HG02970 (cell line): ENCODE data around the gene BMERB1.
"Not testable (repeated sequence)": the region's sequence is repeated elsewhere in the genome, so short reads cannot be mapped to it uniquely, and the experiment has no call there.

Experiments
- ATAC-seq: cut with Tn5 transposase; IDR thresholded peaks from one replicate; pipeline ENCODE4 v1.9.1; 2021; ENCODE audit warnings: mild to moderate bottlenecking, moderate library complexity, moderate number of reproducible peaks; ENCODE audit not compliant: unreplicated experiment, low FRiP score

BMERB1 gene

GRCh38 chr16:15519790-15520189, 85.4 kb downstream of the BMERB1 start:
- ATAC-seq = no peak

GRCh38 chr16:15521390-15521757, 87.0 kb downstream of the BMERB1 start:
- ATAC-seq = no peak

DNA sequence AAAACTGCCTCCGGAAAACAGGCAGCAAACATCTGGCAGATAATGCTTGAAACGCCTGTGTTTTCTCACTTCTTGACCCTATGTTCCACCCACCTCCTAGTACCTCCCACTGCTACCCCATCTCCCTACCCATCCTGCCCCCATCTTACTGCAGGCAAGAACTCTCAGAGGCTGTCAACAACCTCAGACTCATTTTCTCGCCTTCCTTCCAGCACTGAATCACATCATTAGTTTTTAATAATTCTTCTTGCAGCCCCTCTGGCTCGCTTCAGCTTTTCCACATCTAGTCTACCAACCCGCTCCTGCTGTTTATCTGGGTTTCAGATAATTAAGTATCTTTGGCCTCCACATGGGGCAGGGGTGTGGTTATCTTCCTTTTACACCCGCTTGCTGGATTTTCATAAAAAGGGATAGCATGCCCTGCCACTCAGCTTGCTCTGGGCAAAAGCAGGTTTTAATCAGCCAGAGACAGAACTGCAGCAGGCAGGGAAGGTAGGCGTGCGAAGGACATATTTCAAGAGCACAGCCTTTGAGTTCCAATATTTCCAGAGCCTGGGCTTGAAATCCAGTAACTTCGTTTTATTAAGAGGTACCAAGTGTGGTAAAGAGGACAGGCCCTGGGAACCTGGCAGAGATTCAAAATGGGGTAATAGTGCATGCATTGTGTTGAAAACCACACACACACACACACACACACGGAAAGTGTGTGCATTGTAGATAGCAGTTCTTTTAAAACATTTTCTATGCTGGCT, 87.5 kb downstream of the BMERB1 start:
- ATAC-seq = no peak

DNA sequence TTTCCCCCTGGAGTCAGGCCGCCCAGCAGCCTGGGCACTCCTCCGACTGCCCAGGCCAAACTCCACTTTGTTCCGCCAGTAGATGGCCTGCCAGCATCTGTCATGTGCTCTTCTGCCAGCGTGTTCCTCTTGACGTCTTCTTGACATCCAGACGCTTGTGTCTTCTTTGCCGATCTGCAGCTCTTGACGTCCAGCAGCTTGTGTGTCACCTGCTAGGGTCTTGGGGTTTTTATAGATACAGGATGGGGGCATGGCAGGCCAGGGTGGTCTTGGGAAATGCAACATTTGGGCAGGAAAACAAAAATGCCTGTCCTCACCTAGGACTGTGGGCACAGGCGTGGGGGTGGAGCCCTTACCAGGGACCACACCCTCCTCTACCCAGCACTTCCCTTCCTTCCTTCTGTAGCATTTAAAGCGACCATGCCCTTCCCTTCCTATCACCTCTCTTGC, 88.7 kb downstream of the BMERB1 start:
- no peak for ATAC-seq

DNA sequence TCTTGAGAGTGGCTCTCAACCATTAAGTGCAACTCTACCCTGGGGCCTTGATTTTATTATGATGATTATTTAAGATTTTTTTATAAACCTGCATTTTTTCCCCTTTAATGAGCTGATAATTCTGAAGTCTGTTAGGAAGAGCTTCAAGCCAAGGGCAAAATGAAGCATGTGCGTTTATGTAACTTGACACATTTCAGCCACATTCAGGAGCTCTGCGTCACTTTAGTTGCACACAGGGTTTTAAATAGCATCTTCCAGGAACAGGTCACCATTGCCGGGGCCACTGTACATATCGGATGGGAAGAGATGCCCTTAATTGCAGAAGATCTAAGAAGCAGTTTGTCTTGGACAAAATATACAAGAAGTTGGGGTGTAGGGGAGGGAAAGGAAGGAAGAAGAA, 89.6 kb downstream of the BMERB1 start:
- no peak for ATAC-seq

DNA sequence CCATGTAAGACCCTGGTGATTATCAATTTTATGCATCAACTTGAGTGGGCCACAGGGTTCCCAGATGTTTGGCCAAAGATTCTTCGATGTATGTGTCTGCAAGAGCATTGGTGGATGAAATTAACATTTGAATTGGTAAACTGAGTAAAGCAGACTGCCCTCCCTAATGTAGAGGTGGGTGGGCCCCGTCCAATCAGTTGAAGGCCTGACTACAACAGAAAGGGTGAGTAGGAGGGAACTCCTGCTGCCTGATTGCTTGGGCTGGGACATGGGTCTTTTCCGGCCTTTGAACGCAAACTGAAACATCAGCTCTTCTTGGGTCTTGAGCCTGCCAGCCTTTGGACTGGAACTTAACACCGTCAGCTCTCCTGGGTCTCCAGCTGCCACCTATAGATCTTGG, 90.6 kb downstream of the BMERB1 start:
- ATAC-seq = no peak

GRCh38 chr16:15526097-15526496, 91.7 kb downstream of the BMERB1 start:
- ATAC-seq = no peak

GRCh38 chr16:15526731-15527130, 92.3 kb downstream of the BMERB1 start:
- ATAC-seq = no peak

- ATAC-seq = no peak
These were observed 95.3 kb downstream of the BMERB1 start for GRCh38 chr16:15529673-15530072.

DNA sequence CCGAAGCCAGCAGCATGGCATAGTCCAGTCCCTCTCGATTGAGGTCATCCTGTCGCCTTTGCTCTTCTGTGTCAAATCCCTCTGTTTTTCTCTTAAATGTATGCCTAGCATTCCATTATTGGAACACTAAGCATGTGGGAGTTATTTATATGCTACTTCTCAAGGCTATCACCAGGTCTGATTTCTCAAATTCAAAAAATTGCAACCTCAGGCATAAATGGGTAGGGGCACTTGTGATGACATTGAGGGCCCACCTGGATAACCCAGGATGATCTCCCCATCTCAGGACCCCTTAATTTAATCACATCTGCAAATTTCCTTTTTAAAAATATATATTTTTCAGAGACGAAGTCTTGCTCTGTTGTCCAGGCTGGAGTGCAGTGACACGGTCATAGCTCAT, 95.7 kb downstream of the BMERB1 start:
- ATAC-seq = no peak

- no peak for ATAC-seq
These were observed 98.4 kb downstream of the BMERB1 start for GRCh38 chr16:15532825-15533224.

DNA sequence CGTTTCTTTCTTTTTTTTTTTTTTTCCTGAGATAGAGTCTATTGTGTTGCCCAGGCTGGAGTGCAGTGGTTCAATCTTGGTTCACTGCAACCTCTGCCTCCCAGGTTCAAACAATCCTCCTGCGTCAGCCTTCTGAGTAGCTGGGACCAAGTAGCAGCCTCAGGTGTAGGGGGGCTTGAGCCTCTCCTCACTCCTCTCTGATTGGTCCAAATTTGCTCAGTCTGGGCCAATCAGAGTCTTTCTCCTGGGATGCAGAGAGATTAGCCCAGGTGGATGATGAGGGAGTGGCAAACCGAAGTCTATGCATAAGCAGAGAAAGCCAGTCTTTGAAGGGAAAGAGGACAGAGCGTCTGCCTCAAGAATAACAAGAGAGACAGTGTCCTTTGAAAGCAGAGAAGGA, 99.0 kb downstream of the BMERB1 start:
- ATAC-seq = no peak

DNA sequence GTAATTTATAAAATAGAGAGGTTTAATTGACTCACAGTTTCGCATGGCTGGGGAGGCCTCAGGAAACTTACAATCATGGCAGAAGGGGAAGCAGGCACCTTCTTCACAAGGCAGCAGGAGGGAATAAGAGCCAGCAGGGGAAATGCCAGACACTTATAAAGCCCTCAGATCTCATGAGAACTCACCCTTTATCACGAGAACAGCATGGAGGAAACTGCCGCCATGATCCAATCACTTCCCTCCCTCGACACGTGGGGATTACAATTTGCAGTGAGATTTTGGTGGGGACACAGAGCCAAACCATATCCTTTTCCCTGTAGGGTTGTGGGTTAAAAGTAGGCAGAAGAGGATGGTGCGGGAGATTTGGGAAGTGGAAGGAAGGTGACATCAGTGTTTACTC, 101.4 kb downstream of the BMERB1 start:
- no peak for ATAC-seq

GRCh38 chr16:15536843-15537242, 102.5 kb downstream of the BMERB1 start:
- no peak for ATAC-seq

DNA sequence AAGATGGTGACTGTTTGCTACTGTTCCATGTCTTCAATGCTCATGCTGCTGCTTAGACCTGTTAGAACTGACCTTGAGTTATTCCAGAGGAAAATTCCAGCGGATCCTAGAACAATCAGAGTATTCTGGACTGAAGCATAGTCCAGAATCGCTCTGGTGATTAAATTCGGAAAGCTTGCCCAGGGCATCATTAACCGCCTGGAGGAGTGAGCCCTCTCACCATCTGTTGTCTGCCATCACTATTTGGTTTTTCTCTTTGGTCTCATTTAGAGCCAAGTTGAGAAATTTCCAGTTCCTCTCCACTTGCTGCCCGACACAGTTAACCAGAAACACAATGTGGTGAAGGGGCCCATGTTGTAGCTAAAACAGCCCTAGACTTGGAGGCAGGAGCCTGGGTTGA, 104.1 kb downstream of the BMERB1 start:
- ATAC-seq = no peak

DNA sequence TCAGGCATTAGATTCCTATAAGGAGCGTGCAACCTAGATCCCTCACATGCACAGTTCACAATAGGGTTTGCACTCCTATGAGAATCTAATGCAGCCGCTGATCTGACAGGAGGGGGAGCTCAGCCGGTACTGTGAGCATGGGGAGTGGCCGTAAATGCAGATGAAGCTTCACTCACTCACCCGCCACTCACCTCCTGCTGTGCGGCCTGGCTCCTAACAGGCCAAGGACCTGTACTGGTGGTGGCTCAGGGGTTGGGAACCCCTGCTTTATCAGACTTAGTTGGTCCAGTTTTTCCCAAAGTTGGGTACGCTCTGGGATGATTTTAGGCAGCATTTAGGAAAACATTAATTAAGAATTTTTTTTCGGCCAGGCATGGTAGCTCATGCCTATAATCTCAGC, 104.8 kb downstream of the BMERB1 start:
- no peak for ATAC-seq

- ATAC-seq = no peak
These were observed 107.9 kb downstream of the BMERB1 start for GRCh38 chr16:15542261-15542660.

DNA sequence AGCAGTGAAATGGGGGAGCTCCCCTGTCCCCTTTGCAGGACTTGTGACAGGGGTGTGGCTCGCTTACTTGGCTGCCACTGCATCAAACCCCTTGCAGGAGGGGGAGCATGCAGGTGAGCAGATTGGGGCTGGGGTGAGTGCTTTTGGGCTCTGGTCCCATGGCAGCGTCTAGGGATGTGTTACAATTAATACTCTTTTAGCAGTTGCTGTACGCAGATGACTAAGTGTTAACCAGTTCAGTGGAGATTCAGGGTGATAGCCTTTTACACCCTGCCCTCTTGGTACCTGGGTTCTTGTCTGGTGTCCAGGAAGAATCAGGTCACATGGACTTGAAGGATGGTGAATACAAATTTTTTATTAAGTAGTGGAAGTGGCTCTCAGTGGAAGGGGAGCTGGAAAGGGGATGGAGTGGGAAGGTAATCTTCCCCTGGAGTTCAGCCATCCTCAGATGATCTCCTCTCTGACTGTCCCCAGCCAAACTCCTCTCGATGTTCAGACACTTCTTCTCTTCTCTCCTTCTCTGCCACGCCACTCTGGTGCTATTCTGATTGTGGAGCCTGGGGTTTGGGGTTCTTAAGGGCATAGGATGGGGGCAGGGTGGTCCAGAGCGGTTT, 108.5 kb downstream of the BMERB1 start:
- no peak for ATAC-seq

GRCh38 chr16:15544405-15544804, 110.0 kb downstream of the BMERB1 start:
- no peak for ATAC-seq

GRCh38 chr16:15545544-15545943, 111.2 kb downstream of the BMERB1 start:
- no peak for ATAC-seq

DNA sequence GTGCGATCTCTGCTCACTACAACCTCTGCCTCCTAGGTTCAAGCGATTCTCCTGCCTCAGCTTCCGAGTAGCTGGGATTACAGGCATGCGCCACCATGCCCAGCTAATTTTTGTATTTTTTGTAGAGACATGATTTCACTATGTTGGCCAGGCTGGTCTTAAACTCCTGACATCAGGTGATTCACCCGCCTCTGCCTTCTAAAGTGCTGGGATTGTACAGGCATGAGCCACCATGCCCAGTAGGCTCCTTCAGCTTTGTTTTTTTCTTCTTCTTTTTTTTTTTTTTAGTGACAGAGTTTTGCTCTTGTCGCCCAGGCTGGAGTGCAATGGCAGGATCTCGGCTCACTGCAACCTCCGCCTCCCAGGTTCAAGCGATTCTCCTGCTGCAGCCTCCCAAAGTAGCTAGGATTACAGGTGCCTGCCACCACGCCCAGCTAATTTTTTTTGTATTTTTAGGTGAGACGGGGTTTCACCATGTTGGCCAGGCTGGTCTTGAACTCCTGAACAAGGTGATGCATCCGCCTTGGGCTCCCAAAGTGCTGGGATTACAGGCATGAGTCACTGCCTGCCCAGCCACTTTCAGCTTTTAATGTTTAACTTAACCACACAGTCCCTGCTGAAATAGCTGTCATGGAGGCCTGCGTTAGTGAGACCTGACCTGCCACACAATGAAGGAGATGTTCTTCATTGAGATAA, 112.8 kb downstream of the BMERB1 start:
- not testable (repeated sequence) for ATAC-seq

DNA sequence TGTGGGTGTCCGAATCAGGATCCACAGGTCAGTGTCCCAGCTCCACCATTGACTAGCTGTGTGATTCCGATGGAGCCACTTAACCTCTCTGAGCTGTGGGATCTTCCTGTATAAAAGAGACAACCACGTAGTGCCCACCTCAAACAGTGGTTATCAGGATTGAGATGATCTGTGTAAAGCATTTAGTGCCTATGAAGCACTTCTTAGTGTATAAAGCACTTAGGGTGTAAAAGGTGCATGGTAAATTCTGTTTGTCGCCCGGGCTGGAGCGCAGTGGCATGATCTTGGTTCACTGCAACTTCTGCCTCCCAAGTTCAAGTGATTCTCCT, 113.3 kb downstream of the BMERB1 start:
- no peak for ATAC-seq
